ENCODE measurements around the gene CETN1.

CETN1 gene

DNA sequence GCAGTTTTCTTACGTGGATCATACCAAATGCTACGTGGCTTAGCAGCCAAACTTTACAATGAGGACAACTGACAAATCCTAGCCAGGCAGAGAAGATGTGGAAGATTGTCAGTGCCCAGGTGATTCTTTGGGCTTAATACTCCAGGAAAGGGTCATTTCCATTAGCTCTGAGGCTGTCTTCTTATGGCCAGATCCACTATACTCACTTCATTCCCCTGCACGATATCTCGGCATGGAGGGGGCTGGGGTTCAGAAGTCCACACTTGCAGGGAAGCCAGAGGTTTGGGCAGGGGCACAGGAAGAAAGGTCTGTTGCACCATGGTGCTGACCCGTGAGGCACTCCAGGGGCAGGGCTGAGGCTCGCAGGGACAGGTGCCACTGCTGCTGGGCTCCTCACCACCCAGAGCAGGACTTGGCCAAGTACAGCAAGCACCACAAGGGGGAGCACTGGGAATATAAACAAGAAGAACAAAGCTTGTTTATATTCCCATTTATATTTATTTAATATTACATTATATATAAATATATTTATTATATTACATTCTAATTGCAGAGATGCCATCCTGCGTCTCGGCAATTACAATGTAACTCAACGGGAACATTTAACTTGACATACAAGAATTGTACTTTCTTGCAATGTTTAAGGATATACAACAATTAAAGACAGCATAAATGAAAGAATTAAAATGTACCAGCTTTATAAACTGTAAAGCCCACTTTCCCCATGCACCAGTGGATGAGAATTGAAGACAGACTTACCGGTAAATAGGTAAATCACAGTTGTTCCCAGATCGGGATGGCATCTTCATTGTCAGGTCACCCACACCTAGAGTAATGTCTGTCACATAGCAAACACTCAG is 43.8 kb downstream of the CETN1 start:
- peak; percentile 61 for DNase-seq

DNA sequence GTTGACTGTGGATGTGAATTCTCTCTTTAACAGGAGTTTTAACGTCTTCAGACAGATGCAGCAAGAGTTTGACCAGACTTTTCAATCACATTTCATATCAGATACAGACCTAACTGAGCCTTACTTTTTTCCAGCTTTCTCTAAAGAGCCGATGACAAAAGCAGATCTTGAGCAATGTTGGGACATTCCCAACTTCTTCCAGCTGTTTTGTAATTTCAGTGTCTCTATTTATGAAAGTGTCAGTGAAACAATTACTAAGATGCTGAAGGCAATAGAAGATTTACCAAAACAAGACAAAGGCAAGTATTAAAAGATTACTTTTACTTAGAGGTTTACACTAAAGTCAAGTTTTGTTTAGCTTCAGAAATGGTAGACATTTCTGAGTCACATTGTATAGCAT is 47.1 kb downstream of the CETN1 start:
- DNase-seq: no peak

DNA sequence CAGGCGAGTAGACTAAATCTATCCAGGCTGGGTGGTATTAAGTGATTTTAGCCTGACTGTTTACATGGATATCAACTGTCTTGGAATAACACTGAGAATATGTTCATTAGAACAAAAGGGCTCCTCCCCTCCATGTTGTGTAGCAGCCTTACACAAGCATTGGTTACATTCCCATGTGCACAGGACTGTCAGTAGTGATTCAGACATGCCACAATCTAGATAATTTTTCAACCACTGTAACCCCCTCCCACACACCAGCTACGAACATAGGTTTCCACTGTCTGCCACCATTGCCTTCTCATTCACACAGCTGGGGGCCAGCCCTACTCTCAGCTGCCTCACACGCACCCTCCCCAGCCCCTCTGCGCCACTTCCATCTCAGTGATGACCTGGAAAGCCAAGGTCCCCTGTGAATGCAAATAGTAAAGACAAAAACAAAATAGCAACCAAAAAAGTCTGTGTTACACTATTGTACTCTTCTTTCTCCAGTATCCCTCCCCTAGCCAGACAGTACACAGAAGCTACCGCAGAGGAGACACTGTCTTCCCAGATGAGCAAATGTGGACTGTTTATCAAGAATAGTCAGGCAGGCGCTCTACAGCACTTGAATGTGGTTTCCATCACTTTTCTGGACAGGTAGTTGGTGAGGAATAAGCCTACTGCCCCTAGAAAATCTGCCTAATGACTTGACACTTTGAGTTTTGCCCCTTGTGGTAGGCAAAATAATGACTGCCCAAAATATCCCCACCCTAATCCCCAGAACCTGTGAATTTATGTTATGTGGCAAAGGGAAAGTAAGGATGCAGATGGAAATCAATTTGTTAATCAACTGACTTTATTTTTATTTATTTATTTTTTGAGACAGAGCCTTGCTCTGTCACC is 49.3 kb downstream of the CETN1 start:
- no peak for DNase-seq

DNA sequence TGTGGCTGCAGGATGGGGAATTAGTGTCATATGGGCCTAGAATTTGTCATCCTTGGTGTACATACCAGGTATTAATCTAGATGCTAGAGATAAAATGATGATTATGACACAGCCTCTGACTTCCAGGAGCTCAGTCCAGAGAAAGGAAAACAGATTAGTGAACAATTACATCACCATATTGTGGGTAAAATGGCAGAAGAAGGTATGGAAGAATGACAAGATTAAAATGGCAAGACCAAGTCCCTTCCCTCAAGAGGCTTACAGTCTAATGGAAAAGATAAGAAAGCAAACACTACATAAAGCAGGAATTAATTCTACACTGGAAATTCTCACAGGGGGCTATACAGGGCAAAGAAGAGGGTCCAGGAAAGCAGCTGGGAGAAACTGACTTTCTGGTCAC is 51.4 kb downstream of the CETN1 start:
- no peak for DNase-seq

All from activated CD4-positive, alpha-beta T cell treated with anti-CD3 and anti-CD28 coated beads, Interleukin-2, amount 50 U/mL, for 1 hour (primary cell).